ENCODE measurements around the gene CRYBG1. TPM values are rescaled to one million over a fixed set of nuclear protein-coding genes. Genes with fewer than 3 reads are reported as not detected.

Gene CRYBG1
- polyA plus RNA-seq, 1 experiment = 0.75 TPM

DNA sequence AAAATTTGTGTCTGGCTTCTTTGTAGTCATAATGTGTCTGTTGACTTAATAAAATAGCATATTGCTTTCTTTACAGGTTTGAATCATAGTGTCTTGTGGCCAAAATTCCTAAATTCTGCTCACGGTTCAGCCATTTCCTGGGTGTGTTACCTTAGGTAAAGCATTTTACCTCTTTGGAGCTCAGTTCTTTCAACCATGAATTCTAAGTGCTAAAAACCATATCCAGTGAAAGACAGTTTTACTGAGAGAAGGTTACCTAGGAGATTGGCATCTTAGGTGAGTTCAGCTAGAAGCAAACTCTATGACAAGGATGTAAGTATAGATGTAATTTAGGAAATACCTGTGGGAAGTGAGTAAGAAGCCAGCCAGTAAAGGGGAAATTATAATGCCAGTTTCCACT lies 20.7 kb downstream of the CRYBG1 start:
- H3K36me3 ChIP-seq (ENCODE audit: control insufficient read depth, insufficient read depth, low read length) = no peaks in the 10 kb centered on the region
- ChIA-PET CTCF (interaction anchor here (0.7 kb wide), 1 partner anchor 49 kb away, joined by 3 read pairs; no protein-coding TSS in a partner anchor), POLR2A (no interaction called here)
- H3K4me3 ChIP-seq (ENCODE audit: low read depth, low read length) = no peak overlapping the region
- DNase-seq (ENCODE audit: low read depth) = no peak
- H3K27me3 ChIP-seq (ENCODE audit: control insufficient read depth, insufficient read depth, low read length) = peaks cover 8% of the 10 kb centered on the region
- TF ChIP-seq, protein P1, sequence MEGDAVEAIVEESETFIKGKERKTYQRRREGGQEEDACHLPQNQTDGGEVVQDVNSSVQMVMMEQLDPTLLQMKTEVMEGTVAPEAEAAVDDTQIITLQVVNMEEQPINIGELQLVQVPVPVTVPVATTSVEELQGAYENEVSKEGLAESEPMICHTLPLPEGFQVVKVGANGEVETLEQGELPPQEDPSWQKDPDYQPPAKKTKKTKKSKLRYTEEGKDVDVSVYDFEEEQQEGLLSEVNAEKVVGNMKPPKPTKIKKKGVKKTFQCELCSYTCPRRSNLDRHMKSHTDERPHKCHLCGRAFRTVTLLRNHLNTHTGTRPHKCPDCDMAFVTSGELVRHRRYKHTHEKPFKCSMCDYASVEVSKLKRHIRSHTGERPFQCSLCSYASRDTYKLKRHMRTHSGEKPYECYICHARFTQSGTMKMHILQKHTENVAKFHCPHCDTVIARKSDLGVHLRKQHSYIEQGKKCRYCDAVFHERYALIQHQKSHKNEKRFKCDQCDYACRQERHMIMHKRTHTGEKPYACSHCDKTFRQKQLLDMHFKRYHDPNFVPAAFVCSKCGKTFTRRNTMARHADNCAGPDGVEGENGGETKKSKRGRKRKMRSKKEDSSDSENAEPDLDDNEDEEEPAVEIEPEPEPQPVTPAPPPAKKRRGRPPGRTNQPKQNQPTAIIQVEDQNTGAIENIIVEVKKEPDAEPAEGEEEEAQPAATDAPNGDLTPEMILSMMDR (IDR thresholded peaks at IDR 0.05; ENCODE audit: insufficient read depth, low read depth, low read length) = no peak

DNA sequence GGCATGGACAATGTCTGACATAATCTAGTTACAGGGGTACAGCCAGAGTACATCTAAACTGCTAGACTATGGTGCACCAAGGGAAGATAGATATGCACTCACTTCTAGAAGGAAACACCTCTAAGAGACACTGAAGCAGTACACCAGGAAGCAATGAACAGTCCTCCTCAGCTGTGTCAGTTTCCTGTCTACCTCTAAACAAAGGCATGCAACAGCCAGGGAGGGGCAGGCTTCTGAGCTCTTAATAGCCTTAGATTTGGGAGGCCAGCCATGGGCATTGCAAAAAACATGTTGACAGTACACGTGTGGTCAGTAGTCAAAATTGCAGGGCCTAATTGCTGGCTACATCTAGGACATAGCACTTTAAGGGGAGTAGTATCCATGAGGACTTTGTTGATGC lies 21.4 kb downstream of the CRYBG1 start:
- CTCF ChIA-PET = interaction anchor here (0.7 kb wide), 1 partner anchor 50 kb away, joined by 3 read pairs; no protein-coding TSS in a partner anchor
- TF ChIP-seq, protein P1 (IDR thresholded peaks at IDR 0.05; ENCODE audit: insufficient read depth, low read depth, low read length) = no peak
- H3K36me3 ChIP-seq (ENCODE audit: control insufficient read depth, insufficient read depth, low read length) = no peaks in the 10 kb centered on the region
- peaks cover 8% of the 10 kb centered on the region for H3K27me3 ChIP-seq (ENCODE audit: control insufficient read depth, insufficient read depth, low read length)
- POLR2A ChIA-PET = no interaction called here
- no peak for DNase-seq (ENCODE audit: low read depth)
- no peak overlapping the region for H3K4me3 ChIP-seq (ENCODE audit: low read depth, low read length)

DNA sequence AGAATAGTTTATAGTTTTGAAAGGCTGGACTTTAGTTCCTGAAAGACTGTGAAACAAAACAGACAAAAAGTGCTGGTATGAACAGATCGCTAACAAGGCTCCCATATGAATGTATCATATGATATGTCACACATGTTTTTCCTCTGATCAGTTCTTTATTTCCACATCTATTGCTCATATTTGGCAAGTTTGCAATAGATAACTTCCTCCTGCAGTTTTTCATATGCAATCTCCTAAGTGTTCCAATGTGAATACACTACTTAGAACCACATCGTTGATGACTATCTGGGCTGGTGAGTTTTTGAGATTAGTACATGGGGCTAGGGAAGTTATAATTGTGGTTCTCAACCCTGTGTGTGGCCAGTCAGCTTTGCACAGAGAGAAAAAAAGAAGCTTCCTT lies 23.1 kb downstream of the CRYBG1 start:
- Histone ChIP-seq H3K4me3 (ENCODE audit: low read depth, low read length) (no peak overlapping the region), H3K36me3 (ENCODE audit: control insufficient read depth, insufficient read depth, low read length) (no peaks in the 10 kb centered on the region), H3K27me3 (ENCODE audit: control insufficient read depth, insufficient read depth, low read length) (peaks cover 8% of the 10 kb centered on the region)
- ChIA-PET POLR2A (no interaction called here), CTCF (interaction anchor here (0.9 kb wide), 1 partner anchor 23 kb away, joined by 3 read pairs; no protein-coding TSS in a partner anchor)
- TF ChIP-seq, protein P1 (IDR thresholded peaks at IDR 0.05; ENCODE audit: insufficient read depth, low read depth, low read length) = no peak
- DNase-seq (ENCODE audit: low read depth) = no peak

DNA sequence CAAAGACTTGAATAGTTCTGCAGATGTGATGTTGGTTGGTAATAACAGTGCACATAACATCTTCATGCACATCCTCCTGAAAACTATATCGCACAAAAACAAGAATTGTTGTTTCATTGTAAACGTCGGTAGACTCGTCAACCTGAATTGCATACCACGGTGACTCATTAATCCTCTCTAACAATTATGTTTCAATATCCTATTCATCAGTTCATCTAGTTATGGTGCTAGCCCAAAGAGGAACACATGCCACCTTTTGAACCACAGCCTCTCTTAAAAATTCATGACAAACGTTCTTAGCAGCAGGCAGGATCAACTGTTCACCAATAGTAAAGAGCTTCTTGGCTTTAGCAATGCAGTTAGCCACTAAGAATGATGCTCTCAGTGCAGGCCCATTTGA lies 25.0 kb downstream of the CRYBG1 start:
- H3K4me3 ChIP-seq (ENCODE audit: low read depth, low read length) = no peak overlapping the region
- no peak for DNase-seq (ENCODE audit: low read depth)
- CTCF ChIA-PET = no interaction called here
- peaks cover 8% of the 10 kb centered on the region for H3K27me3 ChIP-seq (ENCODE audit: control insufficient read depth, insufficient read depth, low read length)
- POLR2A ChIA-PET = no interaction called here
- H3K36me3 ChIP-seq (ENCODE audit: control insufficient read depth, insufficient read depth, low read length) = no peaks in the 10 kb centered on the region
- TF ChIP-seq, protein P1 (IDR thresholded peaks at IDR 0.05; ENCODE audit: insufficient read depth, low read depth, low read length) = no peak

DNA sequence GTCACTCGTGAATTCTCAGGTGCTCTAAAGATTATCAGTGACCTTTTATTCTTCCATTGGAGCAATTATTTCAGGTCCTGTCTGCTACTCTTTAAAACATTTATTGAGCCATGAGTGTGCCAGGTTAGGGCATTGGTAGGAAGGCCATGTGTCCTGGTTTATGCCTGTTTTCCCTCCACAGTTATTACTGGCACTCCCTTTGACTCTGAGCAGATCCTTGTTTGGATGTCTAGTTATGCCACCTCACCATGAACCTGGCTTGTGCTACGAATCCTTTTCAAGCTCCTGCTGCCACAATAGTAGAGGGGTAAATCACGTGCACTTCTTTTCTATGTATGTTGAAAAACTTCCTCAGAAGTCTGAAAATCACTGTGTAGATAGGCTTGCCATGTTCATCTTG lies 27.4 kb downstream of the CRYBG1 start:
- Histone ChIP-seq H3K27me3 (ENCODE audit: control insufficient read depth, insufficient read depth, low read length) (peaks cover 5% of the 10 kb centered on the region; the same call in 1 of the 2 replicates), H3K4me3 (ENCODE audit: low read depth, low read length) (no peak overlapping the region), H3K36me3 (ENCODE audit: control insufficient read depth, insufficient read depth, low read length) (no peaks in the 10 kb centered on the region)
- POLR2A ChIA-PET = no interaction called here
- TF ChIP-seq, protein P1 (IDR thresholded peaks at IDR 0.05; ENCODE audit: insufficient read depth, low read depth, low read length) = no peak
- DNase-seq (ENCODE audit: low read depth) = no peak
- CTCF ChIA-PET = no interaction called here

Data from BJ (cell line).